IPS-NIHi7 (cell line): ENCODE data around the gene HSBP1L1.

Experiments used
- DNase-seq: peaks from one replicate; pipeline ENCODE4 v3.0.0; 2012; ENCODE audit warnings: mixed read lengths; ENCODE audit errors: extremely low spot score

The HSBP1L1 gene

GRCh38 chr18:79930020-79930642, 34.3 kb upstream of the HSBP1L1 start:
- DNase-seq: no peak

GRCh38 chr18:79931475-79931874, 33.0 kb upstream of the HSBP1L1 start:
- no peak for DNase-seq

GRCh38 chr18:79932907-79933306, 31.5 kb upstream of the HSBP1L1 start:
- DNase-seq: no peak

GRCh38 chr18:79933765-79934164, 30.7 kb upstream of the HSBP1L1 start:
- peak; percentile 71 for DNase-seq

- no peak for DNase-seq
These were observed 29.9 kb upstream of the HSBP1L1 start for GRCh38 chr18:79934311-79935097.

GRCh38 chr18:79935098-79935480, 29.4 kb upstream of the HSBP1L1 start:
- no peak for DNase-seq

- DNase-seq: no peak
These were observed 28.9 kb upstream of the HSBP1L1 start for GRCh38 chr18:79935499-79935898.

GRCh38 chr18:79935925-79936324, 28.5 kb upstream of the HSBP1L1 start:
- DNase-seq: no peak

GRCh38 chr18:79936641-79937040, 27.8 kb upstream of the HSBP1L1 start:
- DNase-seq: no peak

- no peak for DNase-seq
These were observed 27.2 kb upstream of the HSBP1L1 start for GRCh38 chr18:79937103-79937860.

GRCh38 chr18:79938196-79938595, 26.2 kb upstream of the HSBP1L1 start:
- DNase-seq: no peak

GRCh38 chr18:79939096-79939495, 25.3 kb upstream of the HSBP1L1 start:
- DNase-seq: no peak

GRCh38 chr18:79940126-79940813, 24.2 kb upstream of the HSBP1L1 start:
- no peak for DNase-seq

- DNase-seq: no peak
These were observed 23.5 kb upstream of the HSBP1L1 start for GRCh38 chr18:79940814-79941472.

- no peak for DNase-seq
These were observed 22.8 kb upstream of the HSBP1L1 start for GRCh38 chr18:79941473-79942119.

GRCh38 chr18:79942211-79942610, 22.2 kb upstream of the HSBP1L1 start:
- DNase-seq: no peak

GRCh38 chr18:79942786-79943607, 21.4 kb upstream of the HSBP1L1 start:
- DNase-seq: no peak

GRCh38 chr18:79943608-79944125, 20.8 kb upstream of the HSBP1L1 start:
- DNase-seq: no peak

- DNase-seq: no peak
These were observed 20.2 kb upstream of the HSBP1L1 start for GRCh38 chr18:79944126-79944731.

- DNase-seq: no peak
These were observed 19.7 kb upstream of the HSBP1L1 start for GRCh38 chr18:79944746-79945117.
